Dedifferentiated amniotic fluid mesenchymal stem cell (primary cell): ENCODE results near the gene METRNL.

Experiments
- DNase-seq: peaks from one replicate; pipeline ENCODE4 v3.0.0-alpha.2; 2016; ENCODE audit errors: extremely low spot score

Gene METRNL

DNA sequence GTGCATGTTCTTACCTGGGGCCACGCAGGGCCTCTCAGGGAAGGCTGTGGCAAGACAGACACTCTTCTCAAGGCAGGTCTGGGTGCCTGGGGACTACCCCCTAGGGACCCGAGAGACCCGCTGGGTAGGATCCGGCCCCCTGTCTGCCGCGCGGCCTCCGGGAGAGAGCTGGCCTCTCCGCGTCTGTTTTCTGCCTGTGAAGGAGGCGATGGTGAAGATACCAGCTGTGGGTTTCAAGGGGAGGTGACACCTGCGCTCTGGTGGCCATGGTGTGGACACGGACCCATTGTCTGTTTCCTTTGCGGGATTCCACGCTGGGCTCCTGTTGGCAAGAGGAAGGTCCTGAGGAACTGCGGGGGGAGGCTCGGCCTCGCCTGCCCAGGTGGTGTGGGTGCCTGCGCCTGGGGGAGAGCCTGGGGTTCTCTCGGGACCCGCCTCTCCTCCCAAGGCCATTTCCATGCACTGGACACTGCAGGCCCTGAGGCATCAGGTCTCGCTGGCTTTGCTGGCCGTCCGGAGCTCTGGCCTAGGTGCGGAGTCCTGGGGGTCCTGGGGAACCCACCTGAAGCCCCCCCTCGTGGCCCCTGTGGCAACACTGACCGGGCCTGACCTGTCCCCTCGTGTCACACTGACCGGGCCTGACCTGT lies 12.2 kb upstream of the METRNL start:
- DNase-seq: no peak

DNA sequence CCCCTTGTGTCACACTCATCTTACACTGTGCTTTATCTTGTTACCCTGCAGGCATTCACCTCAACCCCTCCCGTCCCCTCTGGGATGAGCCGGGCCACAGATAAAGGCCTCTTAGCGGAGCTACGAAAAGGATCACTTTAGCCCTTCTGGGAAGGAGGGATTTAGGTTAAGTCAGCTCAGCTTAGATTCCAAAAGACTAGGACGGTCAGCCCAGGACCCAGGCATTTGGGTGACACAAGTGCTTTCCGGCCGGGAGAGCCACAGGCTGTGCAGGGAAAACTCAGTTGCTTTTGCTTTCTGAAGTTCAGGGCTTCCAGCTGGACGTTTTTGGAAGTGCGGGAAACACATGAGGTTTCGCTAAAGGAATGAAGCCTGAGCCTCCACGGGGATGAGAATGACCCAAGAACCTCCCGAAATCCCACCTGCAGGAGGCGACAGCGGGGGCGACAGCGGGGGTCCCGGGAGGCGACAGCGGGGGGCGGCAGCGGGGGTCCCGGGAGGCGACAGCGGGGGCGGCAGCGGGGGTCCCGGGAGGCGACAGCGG lies 11.6 kb upstream of the METRNL start:
- DNase-seq: no peak

DNA sequence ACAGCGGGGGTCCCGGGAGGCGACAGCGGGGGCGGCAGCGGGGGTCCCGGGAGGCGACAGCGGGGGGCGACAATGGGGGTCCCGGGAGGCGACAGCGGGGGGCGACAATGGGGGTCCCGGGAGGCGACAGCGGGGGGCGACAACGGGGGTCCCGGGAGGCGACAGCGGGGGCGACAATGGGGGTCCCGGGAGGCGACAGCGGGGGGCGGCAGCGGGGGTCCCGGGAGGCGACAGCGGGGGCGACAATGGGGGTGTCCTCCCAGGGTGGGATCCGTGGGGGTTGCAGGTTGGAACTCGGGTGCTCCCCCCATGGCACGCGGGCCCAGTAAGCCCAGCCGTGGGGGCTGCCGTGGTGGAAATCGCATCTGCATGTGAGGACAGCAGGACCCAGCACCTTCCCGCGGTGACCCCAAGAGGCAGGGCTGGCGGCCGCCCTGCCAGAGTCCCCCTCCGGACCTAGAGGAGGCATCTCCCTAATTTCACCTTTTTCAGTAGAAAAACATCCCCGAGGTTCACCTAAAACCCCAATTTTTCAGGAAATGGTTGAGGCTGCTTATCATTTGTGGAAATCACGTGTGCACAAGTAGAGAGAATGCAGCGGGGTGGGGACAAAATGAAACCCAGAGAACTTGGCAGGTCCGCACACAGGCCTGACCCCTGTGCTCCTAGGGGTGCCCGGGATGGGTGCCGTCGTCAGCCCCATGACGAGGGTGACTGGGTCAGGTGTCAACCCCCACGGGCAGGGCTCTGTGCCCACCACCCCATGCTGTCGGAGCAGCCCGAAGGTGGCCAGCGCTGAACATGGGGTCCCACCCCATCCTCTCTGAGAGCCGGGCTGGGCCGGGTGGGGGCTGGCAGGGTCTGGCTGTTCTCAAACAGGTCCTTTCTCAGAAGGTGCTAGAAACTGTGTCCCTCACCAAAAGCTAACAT lies 10.5 kb upstream of the METRNL start:
- DNase-seq: no peak

- DNase-seq: no peak
Observed at GRCh38 chr17:83069571-83069906, 9.9 kb upstream of the METRNL start.

GRCh38 chr17:83069931-83070742 lies 9.3 kb upstream of the METRNL start:
- DNase-seq: no peak

- no peak for DNase-seq
Observed at GRCh38 chr17:83070800-83071341, 8.5 kb upstream of the METRNL start.

DNA sequence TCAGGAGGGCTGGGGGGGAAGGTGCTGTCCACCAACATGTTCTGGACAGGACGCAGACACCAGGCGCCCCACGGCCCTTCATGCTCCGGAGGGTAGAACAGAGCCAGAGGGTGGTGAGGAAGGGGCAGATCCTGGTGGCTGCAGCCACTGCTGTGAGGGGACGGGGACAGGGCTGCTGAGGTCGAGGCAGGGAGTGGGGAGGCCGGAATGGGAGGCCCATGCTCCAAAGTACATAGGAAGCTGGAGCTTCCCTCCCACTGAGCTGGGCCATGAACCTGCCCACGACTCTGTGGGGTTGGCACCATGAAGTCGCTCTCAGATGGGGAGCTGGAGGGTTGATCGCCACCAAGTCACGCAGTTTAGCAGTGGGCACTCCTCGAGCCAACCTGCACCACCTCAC lies 8.0 kb upstream of the METRNL start:
- DNase-seq: no peak

DNA sequence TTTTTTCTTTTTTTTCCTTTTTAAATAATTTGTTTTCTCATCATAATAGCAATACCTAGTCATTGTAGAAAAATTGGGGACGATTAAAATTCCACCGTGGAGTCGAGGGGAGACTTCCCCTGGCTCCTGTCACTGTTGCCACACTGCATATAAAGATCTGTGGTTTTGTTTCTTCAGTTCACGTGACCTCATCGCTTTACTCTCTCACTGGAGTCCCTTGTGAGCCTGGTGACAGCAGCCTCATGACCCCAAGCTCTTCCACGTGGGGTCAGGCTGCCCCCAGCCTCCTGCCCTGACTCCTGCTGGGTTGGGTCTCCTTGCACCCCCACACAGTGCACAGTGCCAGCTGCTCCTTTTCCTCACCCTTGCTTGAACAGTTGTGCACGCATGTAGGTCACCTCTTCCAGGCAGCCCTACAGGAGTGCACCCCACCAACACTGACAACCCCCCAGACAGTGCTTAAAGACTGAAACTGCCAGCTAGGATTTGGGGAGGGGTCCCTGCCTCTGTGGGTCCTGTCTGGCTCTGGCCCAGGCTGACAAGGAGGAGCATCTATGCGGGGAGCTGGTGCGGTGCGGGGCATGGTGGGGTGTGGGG lies 7.3 kb upstream of the METRNL start:
- DNase-seq: no peak

- no peak for DNase-seq
Observed at GRCh38 chr17:83072600-83073358, 6.6 kb upstream of the METRNL start.

DNA sequence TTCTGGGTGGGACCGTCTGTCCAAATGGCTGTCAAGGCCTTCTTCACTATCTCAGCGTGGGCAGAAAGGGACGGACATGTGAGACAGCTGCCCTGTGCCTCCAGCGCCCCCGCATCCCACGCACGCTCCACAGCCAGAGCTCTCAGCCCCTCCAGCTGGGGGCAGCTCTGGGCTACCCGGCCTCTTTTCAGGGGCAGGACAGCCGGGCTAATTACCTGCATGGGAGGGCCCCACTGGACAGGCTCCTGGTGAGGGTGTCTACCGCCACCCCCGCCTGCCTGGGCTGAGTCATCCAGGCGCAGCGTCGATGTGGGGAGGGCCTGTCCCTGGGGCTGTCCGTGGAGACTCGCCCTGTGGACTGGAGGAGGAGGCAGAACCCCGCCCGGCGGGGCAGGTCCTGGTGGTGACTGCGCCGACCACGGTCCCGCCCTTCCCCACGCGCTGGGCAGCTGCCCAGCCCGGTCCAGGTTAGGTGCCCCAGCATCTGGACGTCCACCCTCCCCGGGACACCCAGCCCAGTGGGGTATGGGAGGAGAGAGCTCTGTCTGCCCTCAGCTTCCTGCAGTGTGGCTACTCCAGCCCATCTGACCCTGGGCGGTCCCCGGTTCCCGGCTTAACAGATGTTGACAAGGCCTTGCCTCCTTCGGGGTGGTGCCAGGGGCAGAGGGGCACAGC lies 5.9 kb upstream of the METRNL start:
- no peak for DNase-seq

DNA sequence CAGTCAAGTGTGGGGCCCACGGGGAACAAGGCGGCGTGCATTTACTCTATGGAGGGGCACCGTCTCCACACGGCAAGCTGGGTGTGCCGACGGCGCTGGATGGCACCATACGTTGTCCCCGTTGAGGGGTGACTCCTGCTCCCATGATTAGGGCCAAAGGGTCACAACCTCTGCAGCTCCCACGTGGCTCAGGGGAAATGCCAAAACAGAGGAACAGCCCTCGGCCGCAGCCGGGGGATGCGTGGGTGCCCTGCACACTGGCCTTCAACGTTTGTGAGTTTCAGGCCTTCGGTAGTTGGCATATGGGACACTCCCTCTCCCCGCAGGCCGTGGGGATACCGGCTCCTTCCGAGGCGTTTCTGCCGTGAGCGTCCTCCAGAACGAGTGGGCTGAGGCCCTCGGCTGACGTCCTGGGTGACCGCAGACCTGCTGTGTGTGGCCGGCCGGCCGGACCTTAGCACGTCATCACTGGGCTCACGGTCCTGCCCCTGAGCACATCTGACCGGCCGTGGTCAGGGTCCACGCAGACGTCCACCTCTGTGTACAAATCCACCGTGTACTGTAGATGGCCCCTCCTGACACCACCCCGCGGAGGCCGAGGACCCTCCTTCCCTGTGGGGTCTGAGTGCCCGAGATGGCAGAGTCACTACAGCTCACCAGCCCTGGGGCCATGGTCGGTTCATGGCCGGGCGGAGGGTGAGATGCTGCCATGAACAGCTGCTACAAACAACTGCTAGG lies 4.8 kb upstream of the METRNL start:
- DNase-seq: no peak

DNA sequence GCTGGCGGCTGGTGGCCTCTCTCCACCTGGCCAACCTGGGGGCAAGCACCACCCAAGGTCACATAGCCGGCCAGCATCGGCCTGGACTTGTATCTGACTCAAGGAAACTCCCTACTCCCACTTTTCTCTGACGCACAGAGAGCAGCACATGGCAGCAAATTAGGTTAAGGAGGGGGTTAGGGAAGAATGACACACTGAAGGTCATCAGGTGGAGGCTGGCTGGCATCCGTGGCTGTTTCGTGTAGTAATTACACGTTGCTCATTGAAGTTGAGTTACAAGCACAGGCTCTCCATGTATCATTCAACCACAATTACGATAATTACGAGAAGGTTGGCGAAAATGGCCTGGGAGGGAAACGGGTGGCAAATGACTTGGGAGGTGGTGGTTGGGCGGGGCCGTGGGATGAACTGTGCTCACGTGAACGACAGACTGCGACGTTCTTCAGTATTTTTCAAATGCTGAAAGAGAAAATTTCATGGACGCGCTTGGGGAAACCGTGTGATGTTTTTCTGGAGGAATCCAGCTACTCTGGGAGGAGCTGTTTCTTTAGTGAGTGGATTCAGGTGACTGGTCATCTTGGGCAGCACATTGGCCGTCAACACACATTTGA lies 4.0 kb upstream of the METRNL start:
- no peak for DNase-seq

GRCh38 chr17:83076938-83077337 lies 2.5 kb upstream of the METRNL start:
- DNase-seq: no peak

GRCh38 chr17:83077411-83077810 lies 2.0 kb upstream of the METRNL start:
- DNase-seq: no peak

- DNase-seq: no peak
Observed at GRCh38 chr17:83077939-83078338, 1.5 kb upstream of the METRNL start.

DNA sequence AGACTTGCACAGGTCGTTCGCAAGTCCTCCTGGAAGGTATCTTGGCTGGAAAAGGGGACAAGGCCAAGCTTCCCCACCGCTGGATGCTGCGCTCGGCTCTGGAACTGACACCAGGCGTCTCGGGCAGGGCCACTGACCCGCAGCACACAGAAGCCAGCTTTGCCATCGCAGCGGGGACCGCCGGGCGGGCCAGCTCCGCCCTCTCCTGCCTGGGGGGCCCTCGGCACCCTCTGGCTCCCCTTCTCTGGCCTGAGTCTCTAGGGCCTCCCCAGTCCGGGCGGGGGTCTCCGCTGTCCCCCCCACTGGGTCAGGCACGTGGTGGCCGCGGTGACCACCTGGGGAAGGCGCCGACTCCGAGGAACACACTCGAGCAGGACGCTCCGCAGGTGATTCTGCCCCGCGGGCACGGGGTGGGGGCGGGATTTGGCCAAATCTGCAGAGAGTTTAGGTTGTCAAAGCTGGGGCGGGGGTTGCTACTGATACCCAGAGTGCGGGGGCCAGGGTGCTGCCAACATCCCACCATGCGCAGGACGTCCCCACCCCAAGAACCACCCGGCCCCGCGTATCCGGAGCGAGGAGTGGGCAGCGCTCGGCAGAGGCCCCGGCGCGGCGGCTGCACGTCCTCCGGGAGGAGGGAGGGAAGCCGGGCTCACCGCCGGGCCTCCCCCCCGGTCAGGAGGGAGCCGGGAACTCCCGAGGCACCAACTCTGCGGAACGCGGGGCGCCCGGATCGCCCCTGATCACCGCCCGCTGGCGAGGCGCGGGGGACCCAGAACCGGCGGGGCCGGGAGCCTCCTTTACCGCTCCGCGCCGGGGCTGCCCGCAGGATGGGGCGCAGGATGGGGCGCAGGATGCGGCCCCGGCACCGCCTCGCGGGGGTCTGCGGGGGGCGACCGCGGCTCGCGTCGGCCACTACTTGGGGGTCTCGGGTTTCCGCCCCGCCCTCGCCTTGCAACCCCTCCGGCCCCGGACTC lies 744 bp upstream of the METRNL start:
- no peak for DNase-seq

- DNase-seq: no peak
Observed at GRCh38 chr17:83079766-83080578, 563 bp downstream of the METRNL start.
